ENCODE data around the gene FARP2.
"Not testable (repeated sequence)": the region's sequence is repeated elsewhere in the genome, so short reads cannot be mapped to it uniquely, and the experiment has no call there.

FARP2 gene

GRCh38 chr2:241413929-241414580 lies 58.0 kb downstream of the FARP2 start:
- DNase-seq, result no peak

DNA sequence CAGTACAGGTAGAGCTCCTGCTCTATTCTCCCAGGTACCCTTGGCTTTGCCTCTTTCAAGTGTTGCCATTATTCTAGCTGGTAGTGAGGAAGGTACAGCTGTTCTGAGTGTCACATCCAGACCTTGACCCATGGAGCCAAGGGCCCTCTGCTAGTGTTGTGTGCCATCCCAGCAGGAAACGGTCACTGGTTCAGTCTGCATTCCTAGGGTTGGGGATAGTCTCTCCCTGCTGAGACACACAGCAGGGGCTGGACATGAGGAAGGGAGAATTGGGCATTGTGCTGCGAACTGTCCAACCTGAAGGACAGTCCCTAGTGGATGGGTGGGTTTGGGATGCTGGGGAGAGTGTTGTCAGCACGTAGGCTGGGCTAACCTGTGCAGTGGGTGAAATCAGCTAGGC lies 59.1 kb downstream of the FARP2 start:
- DNase-seq, result no peak

- DNase-seq, result no peak
These were observed 61.5 kb downstream of the FARP2 start for GRCh38 chr2:241417626-241418025.

DNA sequence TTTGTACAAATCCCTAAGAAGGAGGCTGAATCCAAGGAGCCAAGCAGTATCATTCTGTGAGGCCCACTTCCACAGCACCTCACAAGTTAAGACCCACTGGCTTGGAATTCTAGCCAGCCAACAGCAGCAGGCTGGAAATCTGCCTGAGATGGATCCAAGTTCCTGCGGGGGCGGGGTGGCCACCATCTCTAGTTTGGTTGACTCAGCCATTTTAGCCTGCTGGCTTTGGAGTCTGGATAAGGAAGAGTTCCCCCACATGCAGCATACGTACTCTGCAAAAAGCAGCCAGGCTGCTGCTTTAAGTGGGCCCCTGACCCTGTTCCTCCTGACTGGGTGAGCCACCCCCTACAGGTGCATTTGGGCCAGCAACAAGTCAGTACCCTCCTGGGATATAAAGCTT lies 65.2 kb downstream of the FARP2 start:
- DNase-seq, result no peak

GRCh38 chr2:241421942-241422341 lies 65.9 kb downstream of the FARP2 start:
- not testable (repeated sequence) for DNase-seq

DNA sequence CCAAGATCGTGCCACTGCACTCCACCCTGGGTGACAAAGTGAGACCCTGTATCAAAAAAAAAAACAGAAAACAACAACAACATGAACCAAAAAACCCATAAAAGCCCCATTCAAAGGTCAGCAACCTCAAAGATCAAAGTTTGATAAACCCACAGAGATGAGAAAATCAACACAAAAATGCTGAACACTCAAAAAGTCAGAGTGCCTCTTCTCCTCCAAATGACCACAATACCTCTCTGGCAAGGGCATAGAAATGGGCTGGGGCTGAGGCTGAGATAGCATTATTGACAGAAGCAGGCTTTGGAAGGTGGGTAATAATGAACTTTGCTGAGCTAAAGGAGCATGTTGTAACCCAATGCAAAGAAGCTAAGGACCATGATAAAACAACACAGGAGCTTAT lies 66.3 kb downstream of the FARP2 start:
- DNase-seq, result no peak

DNA sequence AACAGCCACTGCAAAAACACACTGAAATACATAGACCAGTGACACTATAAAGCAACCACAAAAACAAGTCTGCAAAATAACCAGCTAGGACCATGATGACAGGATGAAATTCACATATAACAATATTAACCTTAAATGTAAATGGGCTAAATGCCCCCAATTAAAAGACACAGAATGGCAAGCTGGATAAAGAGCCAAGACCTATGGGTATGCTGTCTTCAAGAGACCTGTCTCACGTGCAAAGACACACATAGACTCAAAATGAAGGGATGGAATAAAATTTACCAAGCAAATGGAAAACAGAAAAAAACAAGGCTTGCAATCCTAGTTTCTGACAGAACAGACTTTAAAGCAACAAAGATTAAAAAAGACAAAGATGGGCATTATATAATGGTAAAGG lies 67.4 kb downstream of the FARP2 start:
- not testable (repeated sequence) for DNase-seq

- no peak for DNase-seq
These were observed 69.3 kb downstream of the FARP2 start for GRCh38 chr2:241425368-241425767.

GRCh38 chr2:241430178-241430577 lies 74.1 kb downstream of the FARP2 start:
- no peak for DNase-seq

- DNase-seq, result no peak
These were observed 76.9 kb downstream of the FARP2 start for GRCh38 chr2:241432824-241433448.

DNA sequence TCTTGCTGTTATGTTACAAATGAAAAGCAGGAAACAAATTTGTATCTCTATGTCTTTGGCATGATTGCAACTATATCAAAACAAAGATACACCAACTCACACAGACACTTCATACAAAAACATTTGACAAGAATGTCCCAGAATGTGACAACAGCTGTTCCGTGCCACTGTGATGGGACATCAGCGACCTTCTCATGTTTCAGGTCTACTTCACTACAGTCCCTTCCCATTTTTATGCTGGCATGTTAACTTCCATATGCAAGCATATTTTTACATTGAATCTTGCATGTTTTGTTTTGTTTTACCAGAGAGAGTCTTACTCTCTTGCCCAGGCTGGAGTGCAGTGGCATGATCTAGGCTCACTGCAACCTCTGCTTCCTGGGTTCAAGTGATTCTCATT lies 81.1 kb downstream of the FARP2 start:
- no peak for DNase-seq

DNA sequence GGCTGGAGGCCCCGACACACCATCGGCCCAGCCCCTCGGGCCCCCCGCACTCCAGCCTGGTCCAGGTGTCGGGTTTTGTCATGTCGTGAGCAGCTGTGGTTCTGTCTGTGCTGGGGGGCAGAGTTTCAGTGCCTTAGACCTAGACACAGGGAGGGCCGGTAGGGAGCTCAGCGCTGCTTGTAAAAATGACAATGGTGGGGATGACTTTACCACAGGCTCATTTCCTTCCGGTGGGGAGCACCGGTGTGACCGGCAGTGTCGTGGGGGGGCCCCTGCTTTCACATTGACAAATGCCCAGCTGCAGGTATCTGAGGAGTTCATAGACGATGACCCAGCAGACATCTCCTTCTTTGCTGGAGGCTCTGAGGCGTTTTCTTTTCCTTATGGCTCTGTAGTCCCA lies 85.4 kb downstream of the FARP2 start:
- DNase-seq, result no peak

DNA sequence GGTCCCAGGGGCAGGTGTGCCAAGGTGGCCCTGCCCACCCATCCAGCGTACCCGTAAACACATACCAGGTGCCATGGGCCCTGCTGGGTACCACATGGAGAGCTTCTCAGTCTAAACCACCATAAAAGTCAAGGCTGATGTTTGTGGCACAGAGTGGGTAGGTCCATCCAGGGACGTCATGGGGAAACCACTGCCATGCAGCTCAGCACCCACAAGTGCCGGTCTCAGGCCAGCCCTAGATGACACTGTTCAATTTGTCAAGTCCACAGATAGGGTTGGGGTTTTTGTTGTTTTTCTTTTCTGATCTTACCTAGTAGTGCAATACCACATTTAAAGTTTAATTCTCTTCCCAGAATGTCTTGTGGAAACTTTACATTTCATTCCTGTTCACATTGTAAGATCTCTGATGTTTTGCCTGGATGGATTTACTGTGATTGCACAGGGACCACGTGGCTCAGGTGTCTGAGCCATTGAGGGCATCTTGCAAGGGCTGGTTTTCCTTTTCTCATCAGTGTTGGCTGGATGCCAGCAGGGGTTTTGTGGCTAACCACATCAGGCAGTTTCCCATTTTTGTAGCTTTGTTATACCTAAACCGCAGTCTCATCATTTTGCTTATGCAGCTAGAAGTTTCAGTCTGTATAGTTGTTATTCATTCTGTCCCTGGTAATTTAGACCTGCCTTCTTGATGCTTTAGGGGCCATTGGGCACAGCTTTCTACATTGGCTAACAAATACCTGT lies 87.6 kb downstream of the FARP2 start:
- DNase-seq, result peak; percentile 92 to 96

- DNase-seq, result no peak
These were observed 89.3 kb downstream of the FARP2 start for GRCh38 chr2:241445426-241445825.

- DNase-seq, result not testable (repeated sequence)
These were observed 94.0 kb downstream of the FARP2 start for GRCh38 chr2:241450092-241450491.

DNA sequence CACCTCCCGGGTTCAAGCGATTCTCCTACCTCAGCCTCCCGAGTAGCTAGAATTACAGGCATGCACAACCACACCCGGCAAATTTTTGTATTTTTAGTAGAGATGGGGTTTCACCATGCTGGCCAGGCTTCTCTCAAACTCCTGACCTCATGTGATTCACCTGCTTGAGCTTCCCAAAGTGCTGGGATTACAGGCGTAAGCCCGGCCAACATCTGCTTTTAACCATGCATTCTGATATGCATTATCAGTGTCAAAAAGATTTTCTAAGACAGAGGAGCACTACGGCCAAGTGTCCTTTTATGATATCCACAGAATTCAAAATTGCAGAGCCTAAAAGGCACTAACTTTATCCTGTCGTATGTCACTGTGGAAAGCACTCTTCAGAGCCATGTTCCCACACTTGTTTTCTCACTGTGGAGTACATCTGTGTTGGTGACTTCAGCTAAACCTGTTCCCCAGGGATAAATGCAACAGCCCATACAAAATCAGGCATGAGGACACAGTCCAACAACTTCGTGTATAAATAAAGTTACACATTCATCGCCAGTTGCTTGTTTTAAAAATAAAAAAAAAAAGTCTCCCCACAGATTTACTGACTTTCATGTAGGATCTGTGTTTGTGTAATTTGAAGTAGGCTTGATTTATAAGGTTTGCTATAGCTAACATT lies 95.9 kb downstream of the FARP2 start:
- no peak for DNase-seq

- DNase-seq, result not testable (repeated sequence)
These were observed 97.8 kb downstream of the FARP2 start for GRCh38 chr2:241453919-241454318.

GRCh38 chr2:241454837-241455485 lies 98.9 kb downstream of the FARP2 start:
- no peak for DNase-seq

- DNase-seq, result no peak
These were observed 100.5 kb downstream of the FARP2 start for GRCh38 chr2:241456546-241456945.

GRCh38 chr2:241458687-241459086 lies 102.6 kb downstream of the FARP2 start:
- no peak for DNase-seq

GRCh38 chr2:241459520-241459919 lies 103.4 kb downstream of the FARP2 start:
- DNase-seq, result no peak

DNA sequence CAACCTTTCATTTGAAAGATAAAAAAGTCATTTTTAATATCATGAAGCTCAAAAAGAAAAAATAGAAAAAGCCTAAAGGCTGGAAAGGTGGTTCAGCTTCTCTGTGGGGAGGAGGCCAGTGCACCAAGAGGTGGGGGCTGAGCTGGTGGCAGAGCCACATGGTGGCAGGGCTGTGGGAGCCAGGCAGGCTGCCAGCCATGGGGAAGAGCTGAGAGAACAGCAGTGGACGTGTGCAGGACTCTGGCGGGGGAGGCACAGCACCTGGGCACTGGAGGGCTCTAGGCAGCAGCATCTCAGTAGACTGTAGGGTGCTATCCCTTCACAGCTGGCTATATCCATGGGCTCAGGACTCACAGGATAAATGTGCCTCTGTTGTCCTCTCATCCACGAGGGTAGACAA lies 104.5 kb downstream of the FARP2 start:
- DNase-seq, result no peak

Data from stimulated activated CD4-positive, alpha-beta T cell treated with anti-CD3 and anti-CD28 coated beads, Interleukin-2, amount 100 ng/mL, for 24 hours (primary cell).